H9 (cell line): ENCODE measurements around the gene DNAJB2. TPM values are rescaled to one million over a fixed set of nuclear protein-coding genes. Genes with fewer than 3 reads are reported as not detected.

Source experiments
- DNase-seq: peaks from one replicate; pipeline ENCODE4 v3.0.0-alpha.2; 2017
- H2AFZ ChIP-seq: one replicate; pipeline ENCODE4 v1.6.1; 2013; ENCODE audit warnings: mild to moderate bottlenecking, low read length, control low read depth, moderate library complexity
- H2AK5ac ChIP-seq: 2 replicates; pipeline ENCODE4 v1.6.1; 2013; ENCODE audit warnings: low read length, control low read depth, mixed read lengths; ENCODE audit not compliant: insufficient read length
- H2BK120ac ChIP-seq: one replicate; pipeline ENCODE4 v1.6.1; 2013; ENCODE audit warnings: low read depth, mild to moderate bottlenecking, low read length, control low read depth, inconsistent platforms; ENCODE audit not compliant: poor library complexity, severe bottlenecking
- H2BK12ac ChIP-seq: 2 replicates; pipeline ENCODE4 v1.6.1; 2013; ENCODE audit warnings: low read length, control low read depth, mixed read lengths, low read depth; ENCODE audit not compliant: insufficient read length
- H2BK15ac ChIP-seq: 2 replicates; pipeline ENCODE4 v1.6.1; 2013; ENCODE audit warnings: low read depth, low read length, control low read depth
- H2BK20ac ChIP-seq: one replicate; pipeline ENCODE4 v1.6.1; 2013; ENCODE audit warnings: low read depth, mild to moderate bottlenecking, low read length, control low read depth, inconsistent platforms; ENCODE audit not compliant: poor library complexity, severe bottlenecking
- H2BK5ac ChIP-seq: 2 replicates; pipeline ENCODE4 v1.6.1; 2013; ENCODE audit warnings: low read length, control low read depth, mixed read lengths; ENCODE audit not compliant: insufficient read length
- H3K14ac ChIP-seq: 2 replicates; pipeline ENCODE4 v1.6.1; 2013; ENCODE audit warnings: low read length, control low read depth; ENCODE audit not compliant: insufficient read depth
- H3K18ac ChIP-seq: 2 replicates; pipeline ENCODE4 v1.6.1; 2013; ENCODE audit warnings: low read depth, mild to moderate bottlenecking, mixed read lengths, low read length, control low read depth; ENCODE audit not compliant: insufficient read length
- H3K23ac ChIP-seq: 2 replicates; pipeline ENCODE4 v1.6.1; 2013; ENCODE audit warnings: low read length, control low read depth, mixed read lengths, low read depth; ENCODE audit not compliant: insufficient read length
- H3K23me2 ChIP-seq: 2 replicates; pipeline ENCODE4 v1.6.1; 2013; ENCODE audit warnings: low read depth, mild to moderate bottlenecking, mixed read lengths, low read length, control low read depth; ENCODE audit not compliant: insufficient read length, poor library complexity, severe bottlenecking
- H3K27ac ChIP-seq: 2 replicates; pipeline ENCODE4 v1.5.1; 2013; ENCODE audit warnings: low read length, control low read depth, mixed read lengths, low read depth; ENCODE audit not compliant: insufficient read length
- H3K27me3 ChIP-seq: 2 replicates; pipeline ENCODE4 v1.6.1; 2013; ENCODE audit warnings: low read length, control low read depth, inconsistent platforms; ENCODE audit not compliant: insufficient read depth
- H3K4ac ChIP-seq: 2 replicates; pipeline ENCODE4 v1.6.1; 2013; ENCODE audit warnings: low read depth, mild to moderate bottlenecking, control low read depth, inconsistent platforms, low read length, moderate library complexity
- H3K4me1 ChIP-seq: 2 replicates; pipeline ENCODE4 v1.6.1; 2013; ENCODE audit warnings: low read length, control low read depth, inconsistent platforms; ENCODE audit not compliant: insufficient read depth
- H3K4me2 ChIP-seq: 2 replicates; pipeline ENCODE4 v1.6.1; 2013; ENCODE audit warnings: low read length, control low read depth, mixed read lengths; ENCODE audit not compliant: insufficient read length, insufficient read depth
- H3K56ac ChIP-seq: 2 replicates; pipeline ENCODE4 v1.6.1; 2013; ENCODE audit warnings: low read depth, mild to moderate bottlenecking, mixed read lengths, low read length, control low read depth; ENCODE audit not compliant: insufficient read length
- H3K79me1 ChIP-seq: 2 replicates; pipeline ENCODE4 v1.6.1; 2013; ENCODE audit warnings: low read depth, mild to moderate bottlenecking, moderate library complexity, low read length, control low read depth, inconsistent platforms; ENCODE audit not compliant: insufficient read depth, poor library complexity, severe bottlenecking
- H3K79me2 ChIP-seq: 2 replicates; pipeline ENCODE4 v1.6.1; 2013; ENCODE audit warnings: low read length, control low read depth, inconsistent platforms; ENCODE audit not compliant: insufficient read depth
- H3K9ac ChIP-seq: 2 replicates; pipeline ENCODE4 v1.6.1; 2013; ENCODE audit warnings: low read length, control low read depth, mixed read lengths; ENCODE audit not compliant: insufficient read length; ENCODE audit errors: extremely low read depth
- H3K9me3 ChIP-seq: one replicate; pipeline ENCODE4 v1.6.1; 2013; ENCODE audit warnings: low read depth, low read length, inconsistent platforms; ENCODE audit not compliant: control insufficient read depth
- H3T11ph ChIP-seq: one replicate; pipeline ENCODE4 v1.6.1; 2013; ENCODE audit warnings: mild to moderate bottlenecking, low read length, control low read depth, inconsistent platforms
- H4K20me1 ChIP-seq: one replicate; pipeline ENCODE4 v1.6.1; 2013; ENCODE audit not compliant: control insufficient read depth, insufficient read length, insufficient read depth
- H4K5ac ChIP-seq: 2 replicates; pipeline ENCODE4 v1.6.1; 2013; ENCODE audit warnings: low read depth, mild to moderate bottlenecking, mixed read lengths, low read length, control low read depth; ENCODE audit not compliant: insufficient read length
- H4K8ac ChIP-seq: replicated peaks from 2 replicates; pipeline ENCODE4 v1.6.1; 2013; ENCODE audit warnings: low read length, control low read depth, mixed read lengths, low read depth; ENCODE audit not compliant: insufficient read length
- H4K91ac ChIP-seq: 2 replicates; pipeline ENCODE4 v1.6.1; 2013; ENCODE audit warnings: low read depth, mild to moderate bottlenecking, moderate library complexity, mixed read lengths, low read length, control low read depth; ENCODE audit not compliant: insufficient read length
- H3K27ac Mint-ChIP-seq, 3 experiments: 2 replicates in 2 of 3; 3 replicates in 1 of 3; pipeline ENCODE4 v1.8.0; 2020 to 2021; ENCODE audit warnings: mixed read lengths in 3 of 3, mild to moderate bottlenecking in 1 of 3, moderate library complexity in 1 of 3
- H3K27me3 Mint-ChIP-seq: 2 replicates; pipeline ENCODE4 v1.8.0; 2021; ENCODE audit warnings: low read depth, mild to moderate bottlenecking, moderate library complexity, mixed read lengths
- H3K36me3 Mint-ChIP-seq, 3 experiments: 2 replicates in 2 of 3; 3 replicates in 1 of 3; pipeline ENCODE4 v1.8.0; 2020 to 2021; ENCODE audit warnings: low read depth in 3 of 3, mixed read lengths in 3 of 3; ENCODE audit not compliant: insufficient read depth in 1 of 3
- H3K4me1 Mint-ChIP-seq, 2 experiments: 2 replicates each; pipeline ENCODE4 v1.8.0; 2020; ENCODE audit warnings: mixed read lengths in 2 of 2
- H3K4me3 Mint-ChIP-seq, 2 experiments: 2 replicates in 1 of 2; 3 replicates in 1 of 2; pipeline ENCODE4 v1.8.0; 2020 to 2021; ENCODE audit warnings: mild to moderate bottlenecking in 2 of 2, mixed read lengths in 2 of 2, moderate library complexity in 1 of 2
- H3K9me3 Mint-ChIP-seq, 2 experiments: 2 replicates in 1 of 2; 3 replicates in 1 of 2; pipeline ENCODE4 v1.8.0; 2020; ENCODE audit warnings: mild to moderate bottlenecking in 2 of 2, mixed read lengths in 2 of 2, moderate library complexity in 1 of 2
- WGBS: extraction: QIAGEN DNeasy Blood & Tissue Kit; methylation state at CpG from one replicate; pipeline ENCODE4 v1.1.7; 2013; ENCODE audit warnings: missing lambda C conversion rate, low lambda C conversion rate, mixed read lengths; ENCODE audit not compliant: insufficient read length; ENCODE audit errors: extremely low coverage; 5-methylcytosine and 5-hydroxymethylcytosine counted together
- total RNA-seq: library from RNA; stranded (reverse); gene quantifications from 2 replicates; pipeline ENCODE4 v1.2.1, GENCODE V29; 2021
- TF ChIP-seq, protein P1 (sequence below): fragments of 200-600 bp; sonication (generic); conservative IDR thresholded peaks from 3 replicates; pipeline ENCODE4 v1.8.0; 2021; ENCODE audit warnings: antibody characterized with exemption, mild to moderate bottlenecking

Gene DNAJB2
- total RNA-seq, 1 experiment from 2014 or later: 34.1 TPM

- no peak overlapping the region for H3K27ac ChIP-seq
- Mint-ChIP-seq H3K36me3 (peaks cover 3 to 26% (median 16%) of the 10 kb centered on the region in 3 experiments; a peak in 6 of 7 replicates), H3K9me3 (no peaks in the 10 kb centered on the region), H3K4me1 (peaks cover 7 to 12% of the 10 kb centered on the region in 2 experiments), H3K4me3 (peak overlapping the region in 1 of 2 experiments; percentile 20; a peak in 2 of 5 replicates), H3K27me3 (peaks cover under 1% of the 10 kb centered on the region; the same call in 1 of the 2 replicates), H3K27ac (peak overlapping the region; percentile 14 to 78 (median 46); a peak in 3 of 7 replicates)
- no peak overlapping the region for H2BK12ac ChIP-seq
- no peaks in the 10 kb centered on the region for H4K20me1 ChIP-seq
- no peak overlapping the region for H2AFZ ChIP-seq
- H2BK15ac ChIP-seq: no peak overlapping the region
- no peak overlapping the region for H3K4ac ChIP-seq
- H4K8ac ChIP-seq: no peak overlapping the region
- no peaks in the 10 kb centered on the region for H3K79me2 ChIP-seq
- H3K27me3 ChIP-seq: no peaks in the 10 kb centered on the region
- WGBS: no CpG with 5 or more reads among the region's 17 CpGs
- no peak overlapping the region for H2AK5ac ChIP-seq
- no peak overlapping the region for H3T11ph ChIP-seq
- H4K91ac ChIP-seq: no peak overlapping the region
- no peak overlapping the region for H4K5ac ChIP-seq
- no peaks in the 10 kb centered on the region for H3K23me2 ChIP-seq
- H3K79me1 ChIP-seq: no peaks in the 10 kb centered on the region
- TF ChIP-seq, protein P1, sequence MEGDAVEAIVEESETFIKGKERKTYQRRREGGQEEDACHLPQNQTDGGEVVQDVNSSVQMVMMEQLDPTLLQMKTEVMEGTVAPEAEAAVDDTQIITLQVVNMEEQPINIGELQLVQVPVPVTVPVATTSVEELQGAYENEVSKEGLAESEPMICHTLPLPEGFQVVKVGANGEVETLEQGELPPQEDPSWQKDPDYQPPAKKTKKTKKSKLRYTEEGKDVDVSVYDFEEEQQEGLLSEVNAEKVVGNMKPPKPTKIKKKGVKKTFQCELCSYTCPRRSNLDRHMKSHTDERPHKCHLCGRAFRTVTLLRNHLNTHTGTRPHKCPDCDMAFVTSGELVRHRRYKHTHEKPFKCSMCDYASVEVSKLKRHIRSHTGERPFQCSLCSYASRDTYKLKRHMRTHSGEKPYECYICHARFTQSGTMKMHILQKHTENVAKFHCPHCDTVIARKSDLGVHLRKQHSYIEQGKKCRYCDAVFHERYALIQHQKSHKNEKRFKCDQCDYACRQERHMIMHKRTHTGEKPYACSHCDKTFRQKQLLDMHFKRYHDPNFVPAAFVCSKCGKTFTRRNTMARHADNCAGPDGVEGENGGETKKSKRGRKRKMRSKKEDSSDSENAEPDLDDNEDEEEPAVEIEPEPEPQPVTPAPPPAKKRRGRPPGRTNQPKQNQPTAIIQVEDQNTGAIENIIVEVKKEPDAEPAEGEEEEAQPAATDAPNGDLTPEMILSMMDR: no peak
- no peak overlapping the region for H2BK120ac ChIP-seq
- H3K14ac ChIP-seq: no peak overlapping the region
- no peak overlapping the region for H3K18ac ChIP-seq
- no peaks in the 10 kb centered on the region for H3K9me3 ChIP-seq
- no peak overlapping the region for H3K56ac ChIP-seq
- DNase-seq: peak; percentile 88
- no peak overlapping the region for H2BK20ac ChIP-seq
- no peaks in the 10 kb centered on the region; the same call in 1 of the 2 replicates for H3K4me1 ChIP-seq
- no peak overlapping the region for H3K9ac ChIP-seq
- H3K4me2 ChIP-seq: no peak overlapping the region
- H2BK5ac ChIP-seq: no peak overlapping the region
- no peak overlapping the region for H3K23ac ChIP-seq
Measured at GRCh38 chr2:219285894-219286425, 6.8 kb downstream of the DNAJB2 start.
